ENCODE data around the gene C4orf50.
"Not testable (repeated sequence)": the region's sequence is repeated elsewhere in the genome, so short reads cannot be mapped to it uniquely, and the experiment has no call there.

The C4orf50 gene

GRCh38 chr4:5957076-5957475 is 61.2 kb downstream of the C4orf50 start:
- peaks cover 13% of the 10 kb centered on the region for H3K4me1 ChIP-seq (ENCODE audit: control insufficient read depth, insufficient read depth, low read length)
- H3K9me3 ChIP-seq (ENCODE audit: control insufficient read depth, low read length): no peaks in the 10 kb centered on the region
- no peak overlapping the region for H3K4me3 ChIP-seq (ENCODE audit: low read length)
- H3K36me3 ChIP-seq (ENCODE audit: control insufficient read depth, insufficient read depth, low read length): no peaks in the 10 kb centered on the region
- H3K27me3 ChIP-seq (ENCODE audit: control insufficient read depth, insufficient read depth, low read length): peaks cover 6% of the 10 kb centered on the region
- H3K9ac ChIP-seq (ENCODE audit: low read length): no peak overlapping the region

- no peak overlapping the region for H3K9ac ChIP-seq (ENCODE audit: low read length)
- H3K36me3 ChIP-seq (ENCODE audit: control insufficient read depth, insufficient read depth, low read length): no peaks in the 10 kb centered on the region
- H3K4me1 ChIP-seq (ENCODE audit: control insufficient read depth, insufficient read depth, low read length): peaks cover 13% of the 10 kb centered on the region
- H3K9me3 ChIP-seq (ENCODE audit: control insufficient read depth, low read length): no peaks in the 10 kb centered on the region
- no peak overlapping the region for H3K4me3 ChIP-seq (ENCODE audit: low read length)
- H3K27me3 ChIP-seq (ENCODE audit: control insufficient read depth, insufficient read depth, low read length): peaks cover 6% of the 10 kb centered on the region
Measured at GRCh38 chr4:5956285-5957021, 61.8 kb downstream of the C4orf50 start.

DNA sequence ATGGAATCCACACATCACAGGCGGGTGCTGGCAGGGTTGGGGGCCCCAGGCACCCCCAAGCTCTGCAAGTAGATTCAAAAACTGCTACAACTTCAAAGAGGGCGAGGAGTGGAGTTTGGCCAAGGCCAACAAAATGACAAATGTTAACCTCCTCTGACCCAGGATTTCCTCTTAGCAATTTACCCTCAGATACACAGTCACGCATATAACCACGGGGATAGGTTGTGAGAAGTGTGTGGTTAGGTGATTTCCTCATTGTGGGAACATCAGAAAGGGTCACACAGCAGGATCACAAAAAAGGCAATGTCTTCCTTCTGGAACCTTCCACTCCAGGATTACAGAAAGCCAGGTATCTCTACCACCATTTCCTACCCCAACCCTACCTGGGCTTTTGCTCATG is 62.4 kb downstream of the C4orf50 start:
- Histone ChIP-seq H3K9me3 (ENCODE audit: control insufficient read depth, low read length) (no peaks in the 10 kb centered on the region), H3K27me3 (ENCODE audit: control insufficient read depth, insufficient read depth, low read length) (peaks cover 6% of the 10 kb centered on the region), H3K4me3 (ENCODE audit: low read length) (no peak overlapping the region), H3K4me1 (ENCODE audit: control insufficient read depth, insufficient read depth, low read length) (peaks cover 13% of the 10 kb centered on the region), H3K9ac (ENCODE audit: low read length) (no peak overlapping the region), H3K36me3 (ENCODE audit: control insufficient read depth, insufficient read depth, low read length) (no peaks in the 10 kb centered on the region)

DNA sequence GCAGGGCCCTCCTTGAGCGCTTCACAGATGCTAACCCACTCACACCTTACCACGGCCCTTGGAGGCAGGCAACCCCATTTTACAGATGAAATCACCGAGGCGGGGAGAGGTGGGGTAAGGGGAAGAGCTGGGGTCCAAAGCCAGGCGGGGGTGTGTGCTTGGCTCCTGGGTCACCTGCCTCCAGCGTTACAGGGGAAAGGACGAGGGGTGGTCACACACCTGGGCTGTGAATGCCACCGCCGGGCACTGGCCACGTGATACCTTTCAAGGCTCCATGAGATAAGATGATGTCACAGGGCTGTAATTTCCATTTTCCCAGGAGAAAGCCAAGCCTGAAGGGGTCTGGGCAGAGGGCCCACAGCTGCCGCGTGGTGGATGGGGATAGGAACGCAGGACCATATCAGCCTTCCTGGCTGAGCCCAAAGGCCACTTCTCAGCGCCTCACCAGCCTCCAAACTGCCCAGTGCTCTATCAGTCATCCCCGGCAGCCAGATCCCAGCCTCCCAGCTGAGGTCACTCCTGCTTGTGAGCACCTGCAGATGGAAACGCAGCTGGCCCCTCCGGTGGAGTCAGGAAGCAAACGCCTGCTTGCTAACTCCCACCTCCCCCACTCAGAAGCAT is 62.9 kb downstream of the C4orf50 start:
- peaks cover 6% of the 10 kb centered on the region for H3K27me3 ChIP-seq (ENCODE audit: control insufficient read depth, insufficient read depth, low read length)
- H3K4me3 ChIP-seq (ENCODE audit: low read length): no peak overlapping the region

DNA sequence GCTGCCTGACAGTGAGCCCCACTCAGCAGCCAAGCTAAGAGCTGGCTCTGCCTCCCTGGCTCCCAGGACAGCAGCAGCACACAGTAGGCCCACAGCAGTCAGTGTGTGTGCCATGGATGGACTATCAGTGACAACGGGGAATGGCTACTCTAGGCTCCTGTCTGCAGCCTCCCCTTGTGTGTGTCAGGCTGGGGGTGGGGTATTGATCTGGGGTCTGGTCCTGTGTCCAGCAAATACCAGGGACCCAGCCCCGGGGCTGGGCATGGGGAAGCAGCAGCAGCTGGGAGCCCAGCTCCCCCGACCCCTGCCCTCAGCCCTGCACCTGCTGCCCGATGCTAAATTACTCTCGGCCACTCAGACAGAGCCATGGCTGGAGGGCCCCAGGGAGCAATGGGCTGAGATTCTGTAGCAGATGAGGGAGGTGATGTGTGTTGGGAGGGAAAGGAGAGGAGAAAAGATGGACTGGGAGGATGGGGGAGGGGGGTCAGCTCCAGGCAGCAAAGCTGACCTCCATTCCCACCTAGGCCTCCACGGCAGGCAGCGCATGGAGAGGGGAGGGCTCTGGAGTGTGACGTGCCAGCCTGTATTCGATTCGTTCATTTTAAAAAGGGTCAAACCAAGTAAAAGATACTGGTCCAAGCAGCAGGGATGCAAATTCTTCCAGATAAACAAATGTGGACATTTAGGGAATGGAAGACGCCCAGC is 64.0 kb downstream of the C4orf50 start:
- H3K9ac ChIP-seq (ENCODE audit: low read length): no peak overlapping the region
- H3K4me1 ChIP-seq (ENCODE audit: control insufficient read depth, insufficient read depth, low read length): peaks cover 13% of the 10 kb centered on the region
- H3K36me3 ChIP-seq (ENCODE audit: control insufficient read depth, insufficient read depth, low read length): no peaks in the 10 kb centered on the region
- no peaks in the 10 kb centered on the region for H3K9me3 ChIP-seq (ENCODE audit: control insufficient read depth, low read length)
- peaks cover 6% of the 10 kb centered on the region for H3K27me3 ChIP-seq (ENCODE audit: control insufficient read depth, insufficient read depth, low read length)
- no peak overlapping the region for H3K4me3 ChIP-seq (ENCODE audit: low read length)

More for the DNA sequence above, 62.9 kb downstream of the C4orf50 start:
- Histone ChIP-seq H3K36me3 (ENCODE audit: control insufficient read depth, insufficient read depth, low read length) (no peaks in the 10 kb centered on the region), H3K4me1 (ENCODE audit: control insufficient read depth, insufficient read depth, low read length) (peaks cover 13% of the 10 kb centered on the region), H3K9me3 (ENCODE audit: control insufficient read depth, low read length) (no peaks in the 10 kb centered on the region), H3K9ac (ENCODE audit: low read length) (no peak overlapping the region)

GRCh38 chr4:5952975-5953951 is 65.0 kb downstream of the C4orf50 start:
- Histone ChIP-seq H3K27me3 (ENCODE audit: control insufficient read depth, insufficient read depth, low read length) (peaks cover 6% of the 10 kb centered on the region), H3K9me3 (ENCODE audit: control insufficient read depth, low read length) (no peaks in the 10 kb centered on the region), H3K4me1 (ENCODE audit: control insufficient read depth, insufficient read depth, low read length) (peaks cover 13% of the 10 kb centered on the region), H3K36me3 (ENCODE audit: control insufficient read depth, insufficient read depth, low read length) (no peaks in the 10 kb centered on the region), H3K4me3 (ENCODE audit: low read length) (no peak overlapping the region), H3K9ac (ENCODE audit: low read length) (no peak overlapping the region)

DNA sequence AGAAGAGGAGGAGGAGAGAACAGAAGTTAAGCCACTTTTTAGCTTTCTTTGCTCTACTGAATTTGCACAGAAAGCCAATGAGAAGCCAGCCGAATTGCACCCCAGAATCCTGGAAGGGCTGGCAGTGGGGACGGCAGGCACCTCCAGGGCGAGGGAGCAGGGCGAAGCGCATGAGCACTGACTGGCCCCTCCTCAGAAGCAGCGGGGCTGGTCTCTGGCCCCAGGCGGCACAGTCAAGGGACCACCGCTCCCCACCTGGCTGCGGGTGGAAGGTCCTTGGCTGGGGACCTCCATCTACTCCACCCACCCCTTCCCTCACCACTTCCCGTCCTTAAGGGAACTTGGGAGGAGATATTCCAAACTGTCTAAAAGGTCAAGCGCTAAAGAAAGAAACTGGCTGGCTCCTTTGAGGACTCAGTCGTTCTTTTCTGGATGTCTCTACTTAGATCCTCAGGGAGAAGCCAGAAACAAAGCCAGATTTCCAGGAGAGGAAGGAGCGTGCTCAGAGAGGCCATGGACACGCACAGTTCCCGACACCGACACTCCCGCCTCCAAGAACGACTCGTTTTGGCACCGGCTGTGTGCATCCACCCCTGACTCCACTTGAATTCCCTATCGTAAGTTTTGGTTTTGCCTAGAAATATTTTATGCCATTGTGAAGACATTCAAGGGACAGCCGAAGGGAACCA is 65.8 kb downstream of the C4orf50 start:
- Histone ChIP-seq H3K9me3 (ENCODE audit: control insufficient read depth, low read length) (no peaks in the 10 kb centered on the region), H3K4me1 (ENCODE audit: control insufficient read depth, insufficient read depth, low read length) (peaks cover 13% of the 10 kb centered on the region), H3K4me3 (ENCODE audit: low read length) (no peak overlapping the region), H3K36me3 (ENCODE audit: control insufficient read depth, insufficient read depth, low read length) (no peaks in the 10 kb centered on the region), H3K27me3 (ENCODE audit: control insufficient read depth, insufficient read depth, low read length) (peaks cover 6% of the 10 kb centered on the region), H3K9ac (ENCODE audit: low read length) (no peak overlapping the region)

- H3K4me1 ChIP-seq (ENCODE audit: control insufficient read depth, insufficient read depth, low read length); H3K36me3 ChIP-seq (ENCODE audit: control insufficient read depth, insufficient read depth, low read length); H3K4me3 ChIP-seq (ENCODE audit: low read length); H3K9ac ChIP-seq (ENCODE audit: low read length); H3K27me3 ChIP-seq (ENCODE audit: control insufficient read depth, insufficient read depth, low read length); H3K9me3 ChIP-seq (ENCODE audit: control insufficient read depth, low read length): not testable (repeated sequence)
Measured at GRCh38 chr4:5946653-5947052, 71.6 kb downstream of the C4orf50 start.

DNA sequence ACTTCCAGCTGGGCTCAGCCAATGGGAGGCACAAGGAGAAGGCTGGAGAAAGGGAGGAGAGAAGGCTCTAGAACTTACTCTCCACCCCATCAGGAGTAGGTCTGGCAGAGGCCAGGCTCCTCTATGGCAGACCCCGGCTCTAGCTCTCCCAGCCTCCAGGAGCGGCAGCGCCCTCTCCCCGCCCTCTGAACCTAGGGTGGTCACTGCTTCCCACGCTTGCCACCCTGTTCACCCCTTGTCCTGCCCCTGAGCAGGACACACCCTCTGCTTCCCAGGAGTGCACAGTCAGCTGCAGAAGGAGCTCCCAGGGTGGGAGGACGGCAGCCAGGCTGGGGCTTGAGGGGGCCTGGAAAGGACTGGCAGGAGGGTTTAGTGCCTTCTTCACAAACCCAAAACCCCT is 72.3 kb downstream of the C4orf50 start:
- Histone ChIP-seq H3K27me3 (ENCODE audit: control insufficient read depth, insufficient read depth, low read length) (no peaks in the 10 kb centered on the region), H3K4me1 (ENCODE audit: control insufficient read depth, insufficient read depth, low read length) (no peaks in the 10 kb centered on the region), H3K36me3 (ENCODE audit: control insufficient read depth, insufficient read depth, low read length) (no peaks in the 10 kb centered on the region), H3K4me3 (ENCODE audit: low read length) (no peak overlapping the region), H3K9ac (ENCODE audit: low read length) (no peak overlapping the region), H3K9me3 (ENCODE audit: control insufficient read depth, low read length) (no peaks in the 10 kb centered on the region)

DNA sequence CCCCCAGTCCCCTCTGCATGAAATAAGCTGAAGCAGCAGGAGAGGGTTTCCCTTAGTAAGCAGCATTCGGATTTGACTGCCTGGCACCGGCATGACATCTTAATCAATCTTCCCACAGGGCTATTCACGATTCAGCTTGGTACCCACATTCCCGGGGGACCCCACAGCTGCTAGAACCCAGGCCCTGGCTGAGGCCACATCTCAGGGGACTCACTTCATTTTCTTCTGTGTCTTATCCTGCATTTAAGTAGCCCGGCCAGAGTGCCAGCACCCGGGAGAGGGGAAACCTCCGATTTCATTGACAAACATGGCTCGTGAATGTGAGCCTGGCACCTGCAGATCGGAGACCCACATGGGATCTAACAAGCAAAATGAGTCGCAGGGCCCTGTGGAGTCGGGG is 73.1 kb downstream of the C4orf50 start:
- H3K4me1 ChIP-seq (ENCODE audit: control insufficient read depth, insufficient read depth, low read length): no peaks in the 10 kb centered on the region
- no peaks in the 10 kb centered on the region for H3K9me3 ChIP-seq (ENCODE audit: control insufficient read depth, low read length)
- no peaks in the 10 kb centered on the region for H3K27me3 ChIP-seq (ENCODE audit: control insufficient read depth, insufficient read depth, low read length)
- H3K36me3 ChIP-seq (ENCODE audit: control insufficient read depth, insufficient read depth, low read length): no peaks in the 10 kb centered on the region
- no peak overlapping the region for H3K9ac ChIP-seq (ENCODE audit: low read length)
- H3K4me3 ChIP-seq (ENCODE audit: low read length): no peak overlapping the region

DNA sequence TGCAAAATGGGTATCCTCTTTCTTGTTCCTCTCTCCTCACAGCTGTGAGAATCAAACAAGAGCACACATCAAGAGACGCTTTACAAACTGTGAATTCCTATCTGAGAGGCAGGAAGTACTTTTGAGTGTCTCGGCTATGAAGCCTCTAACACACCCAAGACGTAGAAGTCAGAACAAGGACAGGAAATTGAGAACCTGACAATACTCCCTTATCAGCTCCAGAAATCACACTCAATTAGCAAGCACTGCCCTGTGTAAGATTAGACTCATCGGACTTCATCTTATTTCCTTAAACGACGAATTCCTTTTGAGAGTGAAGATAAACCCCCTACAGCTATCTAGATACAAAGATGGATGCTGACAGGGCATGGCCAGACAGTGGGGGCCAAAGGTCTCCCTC is 74.7 kb downstream of the C4orf50 start:
- no peaks in the 10 kb centered on the region for H3K9me3 ChIP-seq (ENCODE audit: control insufficient read depth, low read length)
- H3K27me3 ChIP-seq (ENCODE audit: control insufficient read depth, insufficient read depth, low read length): no peaks in the 10 kb centered on the region
- no peaks in the 10 kb centered on the region for H3K36me3 ChIP-seq (ENCODE audit: control insufficient read depth, insufficient read depth, low read length)
- H3K4me1 ChIP-seq (ENCODE audit: control insufficient read depth, insufficient read depth, low read length): no peaks in the 10 kb centered on the region
- no peak overlapping the region for H3K4me3 ChIP-seq (ENCODE audit: low read length)
- no peak overlapping the region for H3K9ac ChIP-seq (ENCODE audit: low read length)
